HG03039 (cell line): ENCODE measurements around the gene SHOC1.
"Not testable (repeated sequence)": the region's sequence is repeated elsewhere in the genome, so short reads cannot be mapped to it uniquely, and the experiment has no call there.

Experiments
- ATAC-seq: cut with Tn5 transposase; IDR thresholded peaks from one replicate; pipeline ENCODE4 v1.9.1; 2021; ENCODE audit warnings: mild to moderate bottlenecking, moderate library complexity; ENCODE audit not compliant: unreplicated experiment

Gene SHOC1

DNA sequence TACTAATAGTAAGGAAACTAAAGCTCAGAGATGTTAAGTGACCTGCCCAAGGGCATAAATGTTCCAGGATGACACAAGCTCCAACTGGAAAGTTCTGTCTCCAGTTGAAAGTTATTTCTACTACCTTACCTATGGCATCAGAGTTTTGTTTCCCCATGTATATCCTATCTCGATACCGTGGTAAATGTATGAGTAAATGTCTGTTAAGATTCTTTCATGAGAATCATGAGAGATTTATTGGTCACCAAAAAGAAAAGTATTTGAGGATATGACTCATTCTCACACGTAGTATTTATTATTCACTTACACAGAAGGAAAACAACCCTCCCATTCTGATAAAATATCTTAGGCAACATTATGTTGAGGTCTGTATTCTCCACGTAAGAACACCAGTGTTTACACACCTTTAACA, 11.1 kb upstream of the SHOC1 start:
- ATAC-seq = no peak

DNA sequence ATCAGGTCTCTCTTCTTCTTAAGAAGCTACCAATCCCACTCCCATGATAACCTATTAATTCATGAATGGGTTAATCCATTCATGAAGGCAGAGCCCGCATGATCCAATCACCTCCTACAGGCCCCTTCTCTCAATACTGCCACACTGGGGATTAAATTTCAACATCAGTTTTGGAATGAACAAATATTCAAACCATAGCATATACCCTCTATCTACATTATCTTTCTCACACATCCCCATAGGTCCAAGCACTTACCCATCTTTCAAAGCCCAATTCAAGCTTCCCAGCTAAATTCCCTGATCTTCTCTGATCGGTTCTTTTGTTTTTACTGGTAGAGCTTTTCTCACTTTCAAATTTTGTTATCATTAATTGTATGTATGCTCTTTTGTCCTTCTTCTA, 10.5 kb upstream of the SHOC1 start:
- no peak for ATAC-seq

DNA sequence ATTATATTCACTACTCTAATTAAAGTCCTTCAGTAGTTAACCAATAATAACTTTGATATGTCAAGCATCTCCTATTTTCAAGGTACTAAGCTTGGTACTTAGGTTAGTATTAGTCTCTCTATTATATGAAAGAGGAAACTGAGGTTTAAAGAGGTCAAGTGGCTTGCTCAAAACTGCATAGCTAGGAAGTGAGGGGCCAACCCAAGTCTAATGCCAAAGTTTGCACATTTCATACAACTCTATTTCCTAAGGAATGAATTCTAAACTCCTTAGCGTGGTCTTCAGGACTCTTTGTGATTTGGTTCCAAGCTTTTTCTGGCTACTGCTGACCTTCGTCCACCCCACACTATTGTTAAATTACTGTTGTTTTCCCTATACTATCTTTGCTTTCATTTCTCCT, 9.9 kb upstream of the SHOC1 start:
- ATAC-seq = no peak

DNA sequence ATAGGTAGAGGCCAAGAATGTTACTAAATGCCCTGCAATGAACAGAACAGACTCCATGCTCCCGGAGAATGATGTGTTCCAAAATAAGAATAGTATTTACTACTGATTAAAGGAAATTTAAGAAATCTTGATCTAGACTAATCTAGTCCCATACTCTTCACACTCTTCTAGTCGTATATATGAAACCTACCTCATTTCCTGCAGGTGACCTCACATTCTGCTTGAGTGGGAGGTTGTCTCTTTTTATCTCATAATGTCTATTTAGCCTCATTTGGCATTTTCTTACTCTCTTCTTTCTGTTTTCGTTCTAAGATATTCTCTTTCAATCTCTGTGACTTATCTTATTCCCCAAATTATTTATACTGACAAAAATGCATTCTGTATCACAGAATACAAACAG, 9.2 kb upstream of the SHOC1 start:
- no peak for ATAC-seq

DNA sequence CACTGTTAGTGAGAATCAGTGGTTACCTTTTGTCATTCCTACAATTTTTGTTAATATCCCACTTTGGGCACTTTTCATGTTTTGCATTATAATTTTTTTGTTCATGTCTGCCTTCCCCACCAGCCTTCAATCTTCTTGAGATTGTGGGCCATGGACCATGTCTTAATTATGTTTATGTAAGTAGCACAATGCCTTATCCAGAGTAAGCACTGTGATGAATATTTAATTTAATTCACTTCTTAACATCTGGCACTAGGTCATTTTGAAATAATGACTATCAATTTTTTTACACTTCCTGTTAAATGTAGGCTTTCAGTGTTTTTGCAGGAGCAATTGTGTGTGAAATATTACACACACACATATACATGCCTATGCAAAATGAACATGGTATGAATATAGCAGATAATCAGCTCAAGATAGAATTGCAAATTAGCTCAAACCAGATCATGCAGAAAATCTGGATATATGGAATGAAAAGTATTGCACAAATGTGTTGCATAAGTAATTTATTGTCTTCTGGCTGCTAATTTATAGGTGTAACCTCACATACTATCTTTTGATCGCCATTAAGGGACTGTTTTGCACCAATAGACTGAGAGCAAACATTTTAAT, 5.3 kb upstream of the SHOC1 start:
- no peak for ATAC-seq

DNA sequence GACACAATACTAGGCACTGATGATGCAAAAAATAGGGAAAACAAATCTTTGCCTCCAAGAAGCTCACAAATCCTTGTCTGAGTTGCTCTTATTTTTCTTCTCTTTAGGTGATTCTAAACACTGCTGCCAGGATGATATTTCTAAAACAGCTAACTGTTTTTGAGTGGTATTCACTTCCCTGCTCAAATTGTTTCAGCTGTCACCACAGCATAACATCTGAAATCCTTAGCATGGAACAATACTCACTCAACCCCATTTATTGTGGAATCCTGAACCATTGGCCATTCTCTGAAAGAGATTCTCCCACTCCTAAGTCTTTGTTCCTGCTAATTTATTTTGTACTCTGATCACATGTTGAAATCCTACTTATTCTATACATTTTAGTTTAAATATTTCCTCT, 4.8 kb upstream of the SHOC1 start:
- ATAC-seq = no peak

DNA sequence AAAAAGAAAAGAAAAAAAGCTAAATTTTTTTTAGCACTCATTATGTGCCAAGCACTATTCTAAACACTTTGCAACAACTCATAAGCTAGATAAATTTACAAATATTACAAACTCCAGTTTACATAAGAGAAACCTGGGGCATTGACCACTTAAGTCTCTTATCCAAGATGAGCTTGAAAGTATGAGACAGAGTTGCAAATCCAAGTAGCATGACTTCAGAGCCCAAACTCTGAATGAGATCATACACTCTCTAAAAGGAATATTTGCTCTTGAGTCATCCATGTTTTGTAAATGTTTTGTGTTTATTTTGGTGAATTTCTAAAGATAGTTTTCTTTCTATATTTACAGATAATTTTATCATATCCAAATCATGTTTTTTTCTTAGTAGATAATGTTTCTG, 4.0 kb upstream of the SHOC1 start:
- ATAC-seq = no peak

DNA sequence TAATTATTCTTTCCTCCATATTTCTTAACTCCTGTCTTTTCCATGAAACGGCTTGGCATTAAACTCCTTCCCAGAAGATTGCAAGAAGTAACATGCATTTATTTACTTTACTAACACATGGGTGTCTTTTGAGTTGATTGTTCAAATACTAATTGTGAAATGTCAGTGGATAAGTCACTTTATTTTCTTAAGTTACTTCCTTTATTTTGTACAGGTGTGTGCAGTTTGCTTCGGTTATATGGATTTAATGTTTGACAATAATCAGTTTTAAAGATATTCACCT, 761 bp upstream of the SHOC1 start:
- ATAC-seq = no peak

DNA sequence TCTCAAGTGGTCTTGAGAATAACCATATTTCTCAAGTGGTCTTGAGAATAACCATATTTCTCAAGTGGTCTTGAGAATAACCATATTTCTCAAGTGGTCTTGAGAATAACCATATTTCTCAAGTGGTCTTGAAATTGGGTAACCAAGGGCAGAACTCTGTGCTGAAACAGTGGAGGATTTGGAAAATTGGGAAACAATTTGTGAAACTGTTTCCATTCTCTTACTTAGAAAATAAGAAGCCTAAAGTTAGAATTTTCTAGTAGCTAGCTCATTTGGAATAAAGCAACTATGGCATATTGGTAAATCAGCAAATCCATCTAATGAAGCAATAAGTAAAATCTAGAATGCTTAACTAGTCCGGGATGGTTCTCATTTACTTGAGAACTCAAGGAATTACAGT, 2.9 kb downstream of the SHOC1 start:
- ATAC-seq = not testable (repeated sequence)

DNA sequence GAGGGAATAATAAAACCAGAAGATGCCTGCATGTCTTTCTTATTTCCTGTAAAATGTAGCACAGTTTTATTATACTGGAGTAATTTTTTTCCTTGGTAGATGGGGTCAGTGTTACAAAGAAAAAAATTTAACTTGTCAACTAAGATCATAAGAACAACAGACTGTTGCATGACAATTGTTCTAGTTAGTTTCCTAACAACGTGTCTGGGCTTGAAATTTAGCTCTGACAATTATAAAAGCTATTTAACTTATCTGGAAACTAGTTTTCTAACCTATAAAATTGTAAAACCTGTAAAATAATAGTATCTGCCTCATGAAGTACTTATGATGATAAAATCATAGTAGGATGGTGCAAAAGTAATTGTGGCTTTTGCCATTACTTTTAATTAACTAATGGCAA, 4.9 kb downstream of the SHOC1 start:
- no peak for ATAC-seq

DNA sequence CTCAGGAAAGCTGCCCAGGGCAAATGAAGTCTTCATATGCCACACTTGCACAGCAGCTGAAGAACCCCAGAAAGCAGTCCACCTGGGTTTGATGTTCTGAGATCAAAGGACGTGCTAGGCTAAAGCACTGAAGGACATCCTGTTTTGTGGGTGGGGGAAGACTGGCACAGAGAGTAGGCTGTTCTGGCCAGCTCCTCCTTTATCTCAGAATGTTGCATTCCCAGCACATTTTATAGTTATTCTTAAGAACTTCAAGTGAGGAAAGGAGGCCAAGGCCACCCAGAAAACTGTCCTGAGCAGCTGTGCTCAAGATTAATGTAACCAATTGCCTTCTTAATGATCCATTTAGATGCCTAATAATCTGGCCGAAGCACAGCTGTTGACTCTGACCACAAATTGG, 10.9 kb downstream of the SHOC1 start:
- ATAC-seq = no peak

DNA sequence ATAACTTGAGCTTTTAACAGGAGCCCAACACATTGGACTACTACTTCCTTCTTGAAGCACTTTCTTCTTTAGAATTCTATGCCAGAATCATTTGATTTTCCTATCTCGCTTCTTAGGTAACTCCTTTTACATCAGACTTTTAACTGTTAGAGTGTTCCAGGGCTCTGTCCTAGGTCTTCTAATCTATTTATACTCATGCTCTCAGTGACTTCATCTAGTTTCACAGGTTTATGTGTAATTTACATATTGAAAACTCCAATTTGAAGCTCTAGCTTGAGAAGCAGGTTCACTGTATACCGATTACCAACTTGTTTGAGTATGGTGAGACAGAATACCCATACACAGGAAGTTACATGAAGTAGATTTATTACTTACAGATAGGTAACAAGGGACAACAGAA, 11.3 kb downstream of the SHOC1 start:
- ATAC-seq = no peak

DNA sequence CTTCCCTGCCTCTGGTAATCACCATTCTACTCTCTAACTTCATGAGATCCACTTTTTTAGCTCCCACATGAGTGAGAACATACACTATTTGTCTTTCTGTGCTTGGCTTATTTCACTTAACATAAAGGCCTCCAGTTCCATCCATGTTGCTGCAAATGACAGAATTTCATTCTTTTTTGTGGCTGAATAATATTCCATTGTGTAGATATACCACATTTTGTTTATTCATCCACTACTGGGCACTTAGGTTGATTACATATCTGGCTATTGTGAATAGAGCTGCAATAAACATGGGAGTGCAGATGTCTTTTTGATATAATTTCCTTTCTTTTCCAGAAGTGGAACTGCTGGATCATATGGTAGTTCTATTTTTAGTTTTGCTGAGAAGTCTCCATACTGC, 28.7 kb downstream of the SHOC1 start:
- ATAC-seq = no peak

DNA sequence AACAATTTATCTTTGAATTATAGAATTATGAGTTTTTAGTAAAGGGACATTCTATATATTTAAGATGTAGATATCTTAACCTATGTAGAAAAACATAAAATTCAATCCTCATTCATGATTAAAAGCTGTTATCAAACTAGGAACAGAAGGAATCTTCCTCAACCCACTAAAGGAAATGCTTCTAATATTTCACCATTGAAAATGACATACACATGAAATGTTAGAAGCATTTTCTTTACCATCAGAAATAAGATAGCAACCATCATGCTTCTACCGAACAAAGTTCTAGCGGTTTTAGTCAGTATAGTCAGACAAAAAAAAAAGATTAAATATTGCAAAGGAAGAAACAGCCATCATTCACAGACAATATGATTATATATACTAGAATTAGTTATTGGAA, 32.2 kb downstream of the SHOC1 start:
- ATAC-seq = no peak

DNA sequence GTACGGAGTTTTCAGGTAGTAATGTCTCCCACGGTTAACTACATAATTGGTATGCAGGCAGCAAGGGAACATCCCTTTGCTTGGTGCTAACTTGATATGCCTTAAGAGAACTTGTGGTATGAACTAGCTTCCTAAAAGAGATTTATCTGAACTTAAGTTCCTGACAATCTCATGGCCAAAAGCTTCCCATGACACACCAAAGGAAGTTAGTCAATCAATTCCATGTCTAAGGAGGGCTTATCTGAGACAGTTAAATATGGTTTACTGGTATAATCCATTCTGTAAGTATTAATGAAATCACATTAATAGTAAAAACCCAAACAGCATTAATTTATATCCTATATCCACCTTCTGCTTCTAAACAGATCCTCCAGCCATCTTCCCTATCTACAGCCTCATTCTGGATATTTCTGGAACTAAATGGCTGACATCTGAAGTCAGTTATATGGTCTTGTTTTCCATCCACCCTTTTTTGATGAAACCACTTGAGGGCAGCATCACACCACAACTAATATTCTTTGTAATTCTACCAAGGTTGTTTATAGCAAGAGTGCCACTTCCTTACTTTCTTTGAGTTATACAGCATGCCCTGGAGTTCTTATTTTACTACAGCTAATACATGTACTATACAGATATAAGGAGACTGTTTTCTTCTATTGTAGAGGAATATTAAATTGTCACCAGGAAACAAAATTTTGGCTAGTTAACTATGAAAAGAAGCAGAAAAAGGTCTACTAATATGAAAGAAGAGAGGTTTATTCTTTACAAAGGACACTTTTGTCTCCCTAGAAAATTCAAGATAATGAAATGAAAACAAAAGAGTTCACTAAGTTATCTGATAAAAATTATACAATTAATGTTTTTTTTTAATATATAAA, 34.7 kb downstream of the SHOC1 start:
- no peak for ATAC-seq

DNA sequence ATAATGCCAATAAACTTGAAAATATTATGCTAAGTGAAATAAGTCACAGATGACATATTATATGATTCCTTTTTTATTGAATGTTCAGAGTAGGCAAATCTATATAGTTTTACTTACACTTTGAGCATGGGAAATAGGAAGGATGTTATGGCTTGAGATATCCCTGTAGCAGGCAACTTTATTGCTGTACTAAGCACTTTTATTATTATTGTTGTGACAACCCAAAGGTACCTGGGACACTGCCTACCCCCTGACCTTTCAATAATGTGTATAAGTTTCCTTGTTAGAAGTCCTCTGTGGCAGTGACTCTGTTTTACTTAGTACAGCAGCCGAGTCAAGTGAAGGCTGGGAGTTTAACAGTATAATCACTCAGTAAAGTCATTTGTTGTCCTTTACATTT, 39.9 kb downstream of the SHOC1 start:
- no peak for ATAC-seq

DNA sequence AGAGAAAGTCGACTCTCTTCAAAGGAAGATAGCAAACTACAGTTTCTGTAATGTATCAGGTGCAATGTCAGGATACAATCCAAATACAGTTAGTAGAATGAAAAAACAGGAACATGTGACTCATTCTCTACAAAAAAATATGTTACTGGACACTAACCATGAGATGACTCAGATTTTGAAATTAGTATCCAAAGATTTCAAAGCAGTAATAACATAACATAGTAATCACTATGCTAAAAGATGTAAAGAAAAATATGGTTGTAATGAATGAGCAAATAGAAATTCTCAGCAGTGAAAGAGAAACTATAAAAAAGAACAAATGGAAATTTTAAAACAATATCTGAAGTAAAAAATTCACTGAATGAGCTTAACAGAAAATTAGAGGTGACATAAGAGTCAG, 42.3 kb downstream of the SHOC1 start:
- ATAC-seq = no peak
